Body of pancreas (tissue), 4 donors: ENCODE data around the gene SBNO2. TPM values are rescaled to one million over a fixed set of nuclear protein-coding genes. Genes with fewer than 3 reads are reported as not detected.

Experiments used
- ATAC-seq: fragments of 150-250 bp; one replicate; pipeline ENCODE4 v1.9.1; 2016
- DNase-seq, 4 donors: peaks; one replicate each; pipeline ENCODE4 v3.0.0-alpha.2; 2019
- H3K27ac ChIP-seq, 4 donors: fragments of 200-600 bp; sonication (generic); 1 replicate in 3 of 4; 2 replicates in 1 of 4; pipeline versions ENCODE4 v1.5.1 to v1.6.1; 2016 to 2019; ENCODE audit warnings: mild to moderate bottlenecking in 1 of 4, mixed read lengths in 1 of 4, moderate library complexity in 1 of 4
- H3K27me3 ChIP-seq, 2 donors: fragments of 200-600 bp; sonication (generic); one replicate each; pipeline ENCODE4 v1.6.0; 2016; ENCODE audit warnings: mild to moderate bottlenecking in 1 of 2
- H3K36me3 ChIP-seq, 2 donors: fragments of 200-600 bp; sonication (generic); replicated peaks in 1 of 2; 2 replicates each; pipeline ENCODE4 v1.5.1; 2016; ENCODE audit warnings: low read depth in 2 of 2; ENCODE audit not compliant: insufficient read depth in 1 of 2
- H3K4me1 ChIP-seq: fragments of 200-600 bp; sonication (generic); one replicate; pipeline ENCODE4 v1.6.0; 2016
- H3K4me3 ChIP-seq, 2 donors: fragments of 200-600 bp; sonication (generic); 1 replicate in 1 of 2; 2 replicates in 1 of 2; pipeline ENCODE4 v1.5.1; 2016 to 2019
- H3K9me3 ChIP-seq, 3 donors: fragments of 200-600 bp; sonication (generic); 1 replicate in 2 of 3; 2 replicates in 1 of 3; pipeline ENCODE4 v1.5.1; 2016
- POLR2A ChIP-seq, 3 donors: fragments of 450-650 bp; IDR thresholded peaks; one replicate each; pipeline ENCODE4 v1.6.1; 2016; ENCODE audit warnings: antibody characterized with exemption in 3 of 3, mild to moderate bottlenecking in 2 of 3
- WGBS, 2 donors: methylation state at CpG; one replicate each; pipeline ENCODE4 v1.1.5; 2017; 5-methylcytosine and 5-hydroxymethylcytosine counted together
- intact Hi-C: fragments of 100-400 bp; cut with DNase I; formaldehyde crosslinking; loops from one replicate; pipeline ENCODE4 v1.15.1; 2023
- total RNA-seq, 2 donors: library from RNA; depleted of rRNA; stranded (reverse); fragments of >200 nt; gene quantifications; one replicate each; pipeline ENCODE4 v1.1.0, GENCODE V29; 2016
- TF ChIP-seq, protein P1 (sequence below), 7 experiments: fragments of 450-650 bp in 4 of 7; fragments of 200-600 bp in 3 of 7; sonication (generic) in 3 of 7; IDR thresholded peaks; one replicate each; pipeline ENCODE4 v1.5.1; 2016 to 2019; ENCODE audit warnings: antibody characterized with exemption in 7 of 7

SBNO2 gene
- total RNA-seq, 2 donors from 2014 or later = 14.0 to 30.7 TPM

DNA sequence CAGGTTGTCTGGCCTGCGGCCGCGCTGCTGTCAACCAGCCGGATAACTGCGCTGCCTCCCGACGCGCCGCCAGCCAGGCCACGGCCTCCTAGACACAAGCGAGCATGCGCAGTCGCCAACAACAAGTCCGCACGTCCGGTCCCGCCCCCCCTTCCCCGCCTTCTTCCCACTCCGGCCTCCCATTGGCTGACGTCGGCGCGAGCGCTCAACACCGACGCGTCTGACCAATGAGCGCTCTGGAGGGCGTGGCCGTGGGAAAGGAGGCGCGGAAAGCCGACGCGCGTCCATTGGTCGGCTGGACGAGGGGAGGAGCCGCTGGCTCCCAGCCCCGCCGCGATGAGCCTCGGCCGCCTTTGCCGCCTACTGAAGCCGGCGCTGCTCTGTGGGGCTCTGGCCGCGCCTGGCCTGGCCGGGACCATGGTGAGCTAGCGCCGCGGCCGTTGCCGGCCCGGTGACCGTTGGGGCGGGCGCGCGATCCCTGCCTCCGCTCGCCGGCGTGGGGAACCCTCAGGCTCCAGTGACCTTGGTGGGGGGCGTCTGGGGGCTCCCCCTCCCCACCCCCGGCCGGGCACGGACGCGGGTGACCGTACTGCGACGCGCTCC lies 70.3 kb downstream of the SBNO2 start, which contains the start of gene GPX4:
Gene GPX4 (plus strand): TSS at position 287 of the 603 bp plus-strand sequence. CDS start 50 bp downstream, at position 337.
- TF ChIP-seq, protein P1, sequence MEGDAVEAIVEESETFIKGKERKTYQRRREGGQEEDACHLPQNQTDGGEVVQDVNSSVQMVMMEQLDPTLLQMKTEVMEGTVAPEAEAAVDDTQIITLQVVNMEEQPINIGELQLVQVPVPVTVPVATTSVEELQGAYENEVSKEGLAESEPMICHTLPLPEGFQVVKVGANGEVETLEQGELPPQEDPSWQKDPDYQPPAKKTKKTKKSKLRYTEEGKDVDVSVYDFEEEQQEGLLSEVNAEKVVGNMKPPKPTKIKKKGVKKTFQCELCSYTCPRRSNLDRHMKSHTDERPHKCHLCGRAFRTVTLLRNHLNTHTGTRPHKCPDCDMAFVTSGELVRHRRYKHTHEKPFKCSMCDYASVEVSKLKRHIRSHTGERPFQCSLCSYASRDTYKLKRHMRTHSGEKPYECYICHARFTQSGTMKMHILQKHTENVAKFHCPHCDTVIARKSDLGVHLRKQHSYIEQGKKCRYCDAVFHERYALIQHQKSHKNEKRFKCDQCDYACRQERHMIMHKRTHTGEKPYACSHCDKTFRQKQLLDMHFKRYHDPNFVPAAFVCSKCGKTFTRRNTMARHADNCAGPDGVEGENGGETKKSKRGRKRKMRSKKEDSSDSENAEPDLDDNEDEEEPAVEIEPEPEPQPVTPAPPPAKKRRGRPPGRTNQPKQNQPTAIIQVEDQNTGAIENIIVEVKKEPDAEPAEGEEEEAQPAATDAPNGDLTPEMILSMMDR (IDR thresholded peaks at IDR 0.05) = no peak
- TF ChIP-seq POLR2A (IDR thresholded peaks at IDR 0.05) = peak; percentile 92 to 99 (median 96)
- Histone ChIP-seq H3K27ac (peak within 1 kb of the TSS; percentile 94 to 99 (median 98)), H3K4me1 (peaks cover 42% of the 10 kb centered on the region), H3K4me3 (peak within 1 kb of the TSS; percentile 48 to 72), H3K9me3 (no peaks in the 10 kb centered on the region), H3K36me3 (no peaks in the 10 kb centered on the region), H3K27me3 (no peaks in the 10 kb centered on the region)
- intact Hi-C loops = no loop called here
- DNase-seq (peak; percentile 99 to 100 (median 99)), ATAC-seq (peak; percentile 93)
- WGBS, 2 donors = 0% methylated on average over 12 to 66 of the region's 75 CpGs

DNA sequence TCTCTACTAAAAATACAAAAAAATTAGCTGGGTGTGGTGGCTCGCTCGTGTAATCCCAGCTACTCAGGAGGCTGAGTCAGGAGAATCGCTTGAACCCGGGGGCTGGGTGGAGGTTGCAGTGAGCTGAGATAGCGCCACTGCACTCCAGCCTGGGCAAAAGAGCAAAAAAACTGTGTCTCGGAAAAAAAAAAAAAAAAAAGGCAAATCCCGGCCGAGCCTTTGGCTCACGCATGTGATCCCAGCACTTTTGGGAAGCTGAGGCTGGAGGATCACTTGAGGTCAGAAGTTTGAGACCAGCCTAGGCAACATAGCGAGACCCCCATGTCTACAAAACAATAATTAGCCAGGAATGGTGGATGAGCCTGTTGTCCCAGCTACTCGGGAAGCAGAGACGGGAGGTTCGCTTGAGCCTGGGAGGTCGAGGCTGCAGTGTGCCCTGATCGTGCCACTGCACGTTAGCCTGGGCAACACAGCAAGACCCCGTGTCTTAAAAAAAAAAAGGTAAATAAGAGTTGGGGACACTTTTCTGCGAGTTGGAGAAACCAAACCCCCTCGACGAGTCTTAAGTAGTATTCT lies 70.8 kb downstream of the SBNO2 start:
- ATAC-seq (no peak), DNase-seq (no peak)
- Histone ChIP-seq H3K36me3 (no peaks in the 10 kb centered on the region), H3K27me3 (no peaks in the 10 kb centered on the region), H3K4me3 (no peak overlapping the region), H3K9me3 (no peaks in the 10 kb centered on the region), H3K27ac (peak overlapping the region; percentile 69 to 99 (median 91)), H3K4me1 (peaks cover 42% of the 10 kb centered on the region)
- 30 to 40% methylated on average over 18 to 20 of the region's 20 CpGs for whole genome bisulfite sequencing, 2 donors
- no peak for TF ChIP-seq POLR2A (IDR thresholded peaks at IDR 0.05)
- TF ChIP-seq, protein P1 (IDR thresholded peaks at IDR 0.05) = no peak
- intact Hi-C loops = no loop called here

DNA sequence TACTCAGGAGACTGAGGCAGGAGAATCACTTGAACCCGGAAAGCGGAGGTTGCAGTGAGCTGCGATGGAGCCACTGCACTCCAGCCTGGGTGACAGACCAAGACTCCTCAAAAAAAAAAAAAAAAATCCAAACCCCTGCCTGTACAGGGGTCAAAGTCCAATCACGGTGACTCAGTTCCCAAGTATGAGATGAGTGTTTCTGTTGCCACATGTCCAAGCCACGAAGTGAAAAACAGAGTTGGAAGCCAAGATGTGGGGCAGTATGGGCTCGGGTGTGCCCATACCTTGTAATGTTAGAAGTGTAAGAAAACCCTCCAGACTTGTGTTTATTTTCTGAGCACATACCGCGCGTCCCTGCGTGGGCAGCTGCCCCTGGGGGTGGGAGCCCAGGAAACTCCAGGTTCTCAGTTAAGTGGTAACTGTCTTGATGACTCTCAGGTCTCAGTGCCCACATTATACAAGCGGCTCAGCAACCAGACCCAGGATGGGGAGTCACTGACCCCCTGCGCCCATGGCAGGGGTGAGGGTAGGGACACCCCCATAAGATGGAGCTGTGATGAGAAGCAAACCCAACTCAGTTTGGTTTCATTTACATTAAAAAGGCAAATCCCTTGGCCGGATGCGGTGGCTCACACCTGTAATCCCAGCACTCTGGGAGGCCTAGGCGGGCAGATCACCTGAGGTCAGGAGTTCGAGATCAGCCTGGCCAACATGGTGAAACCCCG lies 71.5 kb downstream of the SBNO2 start:
- Histone ChIP-seq H3K27me3 (no peaks in the 10 kb centered on the region), H3K36me3 (no peaks in the 10 kb centered on the region), H3K4me3 (no peak overlapping the region), H3K9me3 (no peaks in the 10 kb centered on the region), H3K4me1 (peaks cover 42% of the 10 kb centered on the region), H3K27ac (peak overlapping the region; percentile 28 to 99 (median 91))
- DNase-seq (peak in 3 of 4 donors; percentile 54 to 89 (median 82)), ATAC-seq (peak; percentile 13)
- intact Hi-C loops = no loop called here
- WGBS, 2 donors = 55 to 61% methylated on average over 15 to 17 of the region's 17 CpGs
- TF ChIP-seq, protein P1 (IDR thresholded peaks at IDR 0.05) = no peak
- TF ChIP-seq POLR2A (IDR thresholded peaks at IDR 0.05) = no peak

DNA sequence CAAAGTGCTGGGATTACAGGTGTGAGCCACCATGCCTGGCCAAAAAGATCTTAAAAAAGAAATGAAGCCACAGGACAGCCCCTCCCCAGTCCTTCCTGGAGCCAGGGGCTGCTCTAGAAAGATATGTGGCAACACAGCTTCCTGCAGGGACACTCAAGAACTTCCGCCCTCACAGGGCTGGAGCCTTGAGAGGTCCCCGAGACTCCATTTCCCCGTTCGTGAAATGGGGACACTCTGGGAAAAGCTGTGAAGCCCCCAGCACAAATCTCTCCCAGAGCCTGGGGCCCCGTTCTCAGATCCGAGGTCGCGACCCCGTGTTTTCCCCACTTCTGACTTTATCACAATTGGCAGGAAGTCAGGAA lies 72.8 kb downstream of the SBNO2 start:
- intact Hi-C loops = no loop called here
- WGBS, 2 donors = 43 to 44% methylated on average over 8 to 9 of the region's 9 CpGs
- H3K9me3 ChIP-seq = no peaks in the 10 kb centered on the region
- H3K4me1 ChIP-seq = peaks cover 42% of the 10 kb centered on the region
- H3K4me3 ChIP-seq = no peak overlapping the region
- ATAC-seq (no peak), DNase-seq (peak in 1 of 4 donors; percentile 59)
- peak overlapping the region; percentile 13 to 99 (median 65) for H3K27ac ChIP-seq
- no peaks in the 10 kb centered on the region for H3K27me3 ChIP-seq
- TF ChIP-seq POLR2A (IDR thresholded peaks at IDR 0.05) = no peak
- TF ChIP-seq, protein P1 (IDR thresholded peaks at IDR 0.05) = no peak
- no peaks in the 10 kb centered on the region for H3K36me3 ChIP-seq
